CD4-positive, alpha-beta T cell (primary cell): ENCODE results near the gene TMEM217. TPM values are rescaled to one million over a fixed set of nuclear protein-coding genes. Genes with fewer than 3 reads are reported as not detected.

ENCODE experiments used
- ATAC-seq: fragments of 200-7000 bp; cut with Tn5 transposase; one replicate; pipeline ENCODE4 v1.10.0; 2022; ENCODE audit warnings: mild to moderate bottlenecking; ENCODE audit not compliant: poor library complexity
- CTCF ChIA-PET: fragments of 350-600 bp; sonication (Branson Sonifier 250); formaldehyde crosslinking; loops from one replicate; lab custom pipeline; 2021; ENCODE audit warnings: antibody characterized with exemption, inconsistent platforms; lab: Charles Lee
- POLR2A ChIA-PET: fragments of 350-600 bp; sonication (Branson Sonifier 250); formaldehyde crosslinking; loops from one replicate; lab custom pipeline; 2021; ENCODE audit warnings: antibody characterized with exemption, inconsistent platforms; lab: Charles Lee
- DNase-seq, 14 experiments: peaks; one replicate each; pipeline ENCODE4 v3.0.0-alpha.2; 2013 to 2020; ENCODE audit warnings: mixed read lengths in 2 of 14
- H3K27ac ChIP-seq, 2 donors: one replicate each; pipeline versions ENCODE4 v1.5.1 to v1.7.0; 2013; ENCODE audit warnings: low read length in 2 of 2, low read depth in 1 of 2, mild to moderate bottlenecking in 1 of 2
- H3K27me3 ChIP-seq, 2 experiments: 1 replicate in 1 of 2; 2 replicates in 1 of 2; pipeline versions ENCODE4 v1.6.1 to v1.7.0; 2013; ENCODE audit warnings: low read length in 2 of 2, control low read depth in 1 of 2, mild to moderate bottlenecking in 1 of 2, moderate library complexity in 1 of 2; ENCODE audit not compliant: insufficient read depth in 2 of 2, control insufficient read depth in 1 of 2
- H3K36me3 ChIP-seq: one replicate; pipeline ENCODE4 v1.6.1; 2013; ENCODE audit warnings: low read length, control low read depth; ENCODE audit not compliant: insufficient read depth
- H3K4me1 ChIP-seq: one replicate; pipeline ENCODE4 v1.6.1; 2013; ENCODE audit warnings: low read length, control low read depth; ENCODE audit not compliant: insufficient read depth
- H3K4me3 ChIP-seq: one replicate; pipeline ENCODE4 v1.5.1; 2013; ENCODE audit warnings: mild to moderate bottlenecking, low read length, moderate library complexity
- H3K9me3 ChIP-seq, 2 experiments: 1 replicate in 1 of 2; 2 replicates in 1 of 2; pipeline versions ENCODE4 v1.6.1 to v1.7.0; 2013; ENCODE audit warnings: low read length in 2 of 2, mild to moderate bottlenecking in 2 of 2, control low read depth in 1 of 2, moderate library complexity in 1 of 2; ENCODE audit not compliant: control insufficient read depth in 1 of 2, insufficient read depth in 1 of 2
- H3K27ac Mint-ChIP-seq: one replicate; pipeline ENCODE4 v1.8.0; 2020; ENCODE audit warnings: mixed read lengths
- H3K27me3 Mint-ChIP-seq: one replicate; pipeline ENCODE4 v1.8.0; 2021; ENCODE audit warnings: mixed read lengths
- H3K36me3 Mint-ChIP-seq: one replicate; pipeline ENCODE4 v1.8.0; 2021; ENCODE audit warnings: low read depth, mixed read lengths
- H3K4me1 Mint-ChIP-seq: one replicate; pipeline ENCODE4 v1.8.0; 2021; ENCODE audit warnings: low read depth, mixed read lengths
- H3K4me3 Mint-ChIP-seq: one replicate; pipeline ENCODE4 v1.8.0; 2020; ENCODE audit warnings: mild to moderate bottlenecking, mixed read lengths
- H3K9me3 Mint-ChIP-seq: one replicate; pipeline ENCODE4 v1.8.0; 2020; ENCODE audit warnings: mixed read lengths
- CTCF ChIP-seq: fragments of 200-600 bp; IDR thresholded peaks from one replicate; pipeline ENCODE4 v1.8.0; 2022; ENCODE audit warnings: antibody characterized with exemption, mild to moderate bottlenecking
- intact Hi-C, 2 experiments: fragments of 100-400 bp; cut with DNase I in 1 of 2; cut with micrococcal nuclease in 1 of 2; formaldehyde crosslinking; loops; one replicate each; pipeline versions ENCODE4 v1.15.1 to v1.9.0; 2023 to 2025; cut with DNase I, micrococcal nuclease
- total RNA-seq, 174 experiments: library from RNA in 2 of 174; stranded (reverse) in 2 of 174; gene quantifications; one replicate each; pipeline ENCODE4 v1.2.3 and lab custom pipeline; 2021 to 2026

The TMEM217 gene
- total RNA-seq, 2 experiments from 2014 or later: 0.41 to 0.47 TPM

DNA sequence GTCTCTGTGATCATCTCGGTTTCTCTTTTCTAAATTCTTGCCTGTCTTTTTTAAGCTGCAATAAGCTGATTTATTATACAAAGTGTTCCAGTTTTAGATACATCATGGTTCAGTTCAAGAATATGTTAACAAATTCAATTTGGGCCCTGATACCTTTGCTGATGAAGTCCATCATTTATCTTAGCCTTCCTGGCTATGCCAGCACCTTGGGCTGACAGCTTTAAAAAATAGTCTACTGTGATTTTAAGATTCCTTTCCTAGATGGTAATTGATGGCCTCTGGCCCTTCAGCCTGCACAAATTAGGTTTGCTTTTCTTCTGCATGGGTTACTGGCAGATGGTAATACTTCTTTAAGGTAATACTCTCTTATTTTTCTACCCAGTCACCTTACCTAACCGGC lies 7.1 kb upstream of the TMEM217 start:
- peaks cover 27% of the 10 kb centered on the region for H3K36me3 Mint-ChIP-seq
- POLR2A ChIA-PET: no interaction called here
- Histone ChIP-seq H3K27me3 (no peaks in the 10 kb centered on the region), H3K4me1 (no peaks in the 10 kb centered on the region), H3K9me3 (no peaks in the 10 kb centered on the region), H3K36me3 (peaks cover 17% of the 10 kb centered on the region), H3K27ac (no peak overlapping the region), H3K4me3 (no peak overlapping the region)
- H3K27me3 Mint-ChIP-seq: no peaks in the 10 kb centered on the region
- no peak for TF ChIP-seq CTCF
- no peak overlapping the region for H3K27ac Mint-ChIP-seq
- no peak for DNase-seq
- H3K4me1 Mint-ChIP-seq: peaks cover 44% of the 10 kb centered on the region
- no peak for ATAC-seq
- H3K4me3 Mint-ChIP-seq: no peak overlapping the region
- CTCF ChIA-PET: no interaction called here
- intact Hi-C loops: no loop called here
- H3K9me3 Mint-ChIP-seq: no peaks in the 10 kb centered on the region

DNA sequence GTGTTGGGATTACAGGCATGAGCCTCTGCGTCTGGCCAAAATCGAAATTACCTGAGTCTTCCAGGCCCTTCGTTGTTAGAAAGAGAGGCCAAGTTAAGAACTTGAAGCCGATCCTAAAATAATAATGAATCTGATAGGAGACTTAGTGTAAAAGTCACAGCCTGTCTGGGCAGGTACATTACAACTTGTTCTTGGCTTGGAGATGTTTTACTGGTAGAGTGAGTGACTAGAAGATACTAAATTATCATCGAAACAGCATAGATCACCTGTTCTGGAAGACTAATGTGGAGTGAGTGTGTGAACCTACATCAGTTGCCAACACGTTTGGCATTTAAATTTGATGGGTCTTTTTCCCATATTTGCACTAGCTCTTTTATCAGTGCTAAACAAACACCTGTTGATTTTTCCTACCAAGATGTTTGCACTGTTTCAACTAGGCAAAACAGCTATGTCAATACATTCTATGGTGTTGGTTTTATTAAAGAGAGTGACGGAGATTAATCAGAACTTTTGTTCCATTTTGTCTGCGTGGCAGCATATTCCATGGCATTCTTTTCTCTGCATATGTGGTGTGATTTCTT lies 4.6 kb upstream of the TMEM217 start:
- no peak for DNase-seq
- Histone ChIP-seq H3K4me3 (no peak overlapping the region), H3K36me3 (peaks cover under 1% of the 10 kb centered on the region), H3K27me3 (no peaks in the 10 kb centered on the region), H3K4me1 (peaks cover 15% of the 10 kb centered on the region), H3K27ac (no peak overlapping the region), H3K9me3 (no peaks in the 10 kb centered on the region)
- POLR2A ChIA-PET: no interaction called here
- CTCF ChIA-PET: no interaction called here
- Mint-ChIP-seq H3K27me3 (no peaks in the 10 kb centered on the region), H3K4me3 (no peak overlapping the region), H3K27ac (no peak overlapping the region), H3K36me3 (peaks cover 10% of the 10 kb centered on the region), H3K4me1 (peaks cover 69% of the 10 kb centered on the region), H3K9me3 (no peaks in the 10 kb centered on the region)
- intact Hi-C loops: no loop called here
- no peak for TF ChIP-seq CTCF
- no peak for ATAC-seq

DNA sequence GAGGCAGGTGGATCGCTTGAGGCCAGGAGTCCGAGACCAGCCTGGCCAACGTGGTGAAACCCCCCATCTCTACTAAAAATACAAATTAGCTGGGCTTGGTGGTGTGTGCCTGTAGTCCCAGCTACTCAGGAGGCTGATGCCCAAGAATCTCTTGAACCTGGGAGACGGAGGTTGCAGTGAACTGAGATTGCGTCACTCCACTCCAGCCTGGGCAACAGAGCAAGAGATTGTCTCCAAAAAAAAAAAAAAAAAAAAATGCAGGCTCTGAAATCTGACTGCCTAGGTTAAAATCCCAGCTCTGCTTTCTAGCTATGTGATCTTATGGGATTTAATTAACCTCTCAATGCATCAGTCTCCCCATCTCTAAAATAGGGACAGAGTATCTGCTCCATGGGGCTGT lies 3.3 kb upstream of the TMEM217 start:
- Mint-ChIP-seq H3K27me3 (no peaks in the 10 kb centered on the region), H3K4me1 (peaks cover 77% of the 10 kb centered on the region), H3K4me3 (no peak overlapping the region), H3K9me3 (no peaks in the 10 kb centered on the region), H3K27ac (no peak overlapping the region), H3K36me3 (peaks cover 10% of the 10 kb centered on the region)
- Histone ChIP-seq H3K27ac (no peak overlapping the region), H3K36me3 (no peaks in the 10 kb centered on the region), H3K4me1 (peaks cover 21% of the 10 kb centered on the region), H3K4me3 (no peak overlapping the region), H3K27me3 (no peaks in the 10 kb centered on the region), H3K9me3 (no peaks in the 10 kb centered on the region)
- DNase-seq (no peak), ATAC-seq (no peak)
- intact Hi-C loops: no loop called here
- ChIA-PET POLR2A (interaction anchor here (0.6 to 1.1 kb wide), 2 partner anchors 38 to 275 kb away, joined by 3 to 4 read pairs; partner anchors contain the start of gene MTCH1), CTCF (interaction anchor here (0.7 kb wide), 1 partner anchor 274 kb away, joined by 4 read pairs; no protein-coding TSS in a partner anchor)
- TF ChIP-seq CTCF: no peak
